ENCODE measurements around the gene GRK2. TPM values are rescaled to one million over a fixed set of nuclear protein-coding genes. Genes with fewer than 3 reads are reported as not detected.

GRK2 gene
- total RNA-seq, 2 experiments from 2014 or later = 325 to 341 TPM

DNA sequence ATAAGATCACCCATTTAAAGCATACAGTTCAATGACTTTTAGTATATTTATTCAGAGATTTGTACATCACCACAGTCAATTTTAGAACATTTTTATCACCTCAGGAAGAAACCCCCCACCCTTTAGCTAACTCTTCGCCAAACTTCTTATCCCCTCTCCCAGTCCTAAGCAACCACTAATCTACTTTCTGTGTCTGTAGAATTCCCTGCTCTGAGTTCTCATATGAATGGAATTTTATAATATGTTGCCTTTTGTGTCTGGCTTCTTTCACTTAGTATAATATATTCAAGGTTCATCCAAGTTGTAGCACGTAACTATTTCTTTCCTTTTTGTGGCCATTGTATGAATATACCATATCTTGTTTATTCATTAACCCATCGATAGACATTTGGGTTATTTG lies 26.4 kb downstream of the GRK2 start:
- Mint-ChIP-seq H3K27me3 (no peaks in the 10 kb centered on the region), H3K36me3 (peaks cover 55% of the 10 kb centered on the region), H3K4me3 (peak overlapping the region; percentile 29), H3K27ac (peak overlapping the region; percentile 26), H3K4me1 (peaks cover 30% of the 10 kb centered on the region), H3K9me3 (peaks cover 7% of the 10 kb centered on the region)
- POLR2A ChIA-PET = interaction anchor here (0.6 to 1.7 kb wide), 4 partner anchors 10 to 1641 kb away, joined by 3 to 8 read pairs (median 6); partner anchors contain the start of gene SSH3
- DNase-seq = no peak
- no peak for ATAC-seq (ENCODE audit: low read depth)

DNA sequence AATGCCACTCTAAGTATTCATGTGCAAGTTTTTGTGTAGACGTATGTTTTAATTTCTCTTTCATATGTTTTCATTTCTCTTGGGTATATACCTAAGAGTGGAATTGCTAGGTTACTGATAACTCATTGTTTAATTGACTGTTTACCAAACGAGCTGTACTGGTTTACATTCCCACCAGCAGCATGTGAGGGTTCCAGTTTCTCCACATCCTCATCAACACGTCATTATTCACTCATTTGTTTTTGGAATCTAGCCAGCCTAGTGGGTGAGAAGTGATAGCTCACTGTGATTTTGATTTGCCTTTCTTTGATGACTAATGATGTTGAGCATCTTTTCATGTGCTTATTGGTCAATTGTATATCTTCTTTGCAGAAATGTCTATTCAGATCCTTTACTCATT lies 26.8 kb downstream of the GRK2 start:
- Mint-ChIP-seq H3K27ac (no peak overlapping the region), H3K4me1 (peaks cover 27% of the 10 kb centered on the region), H3K27me3 (no peaks in the 10 kb centered on the region), H3K36me3 (peaks cover 59% of the 10 kb centered on the region), H3K4me3 (peak overlapping the region; percentile 29), H3K9me3 (peaks cover 7% of the 10 kb centered on the region)
- ATAC-seq (ENCODE audit: low read depth) (no peak), DNase-seq (no peak)
- POLR2A ChIA-PET = interaction anchor here (0.6 to 1.7 kb wide), 6 partner anchors 10 to 1641 kb away, joined by 3 to 8 read pairs (median 4); partner anchors contain the start of gene SSH3

DNA sequence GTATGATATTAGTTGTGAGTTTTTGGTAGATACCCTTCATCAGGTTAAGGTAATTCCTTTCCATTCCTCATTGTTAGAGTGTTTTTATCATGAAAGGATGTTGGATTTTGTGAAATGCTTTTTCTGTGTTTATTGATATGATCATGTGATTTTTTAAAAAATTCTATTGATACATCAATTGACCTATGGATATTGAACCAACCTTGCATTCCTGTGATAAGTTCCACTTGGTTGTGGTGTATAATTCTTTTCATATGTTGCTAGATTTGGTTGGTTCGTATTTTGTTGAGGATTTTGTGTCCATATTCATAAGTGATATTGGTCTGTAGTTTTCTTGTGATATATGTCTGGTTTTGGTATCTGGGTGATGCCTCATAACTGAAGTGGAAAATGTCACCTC lies 29.6 kb downstream of the GRK2 start:
- H3K4me3 Mint-ChIP-seq = no peak overlapping the region
- H3K9me3 Mint-ChIP-seq = peaks cover 7% of the 10 kb centered on the region
- no peak overlapping the region for H3K27ac Mint-ChIP-seq
- peaks cover 64% of the 10 kb centered on the region for H3K36me3 Mint-ChIP-seq
- H3K27me3 Mint-ChIP-seq = no peaks in the 10 kb centered on the region
- peaks cover 27% of the 10 kb centered on the region for H3K4me1 Mint-ChIP-seq
- ATAC-seq (ENCODE audit: low read depth) = no peak
- POLR2A ChIA-PET = no interaction called here
- no peak for DNase-seq

DNA sequence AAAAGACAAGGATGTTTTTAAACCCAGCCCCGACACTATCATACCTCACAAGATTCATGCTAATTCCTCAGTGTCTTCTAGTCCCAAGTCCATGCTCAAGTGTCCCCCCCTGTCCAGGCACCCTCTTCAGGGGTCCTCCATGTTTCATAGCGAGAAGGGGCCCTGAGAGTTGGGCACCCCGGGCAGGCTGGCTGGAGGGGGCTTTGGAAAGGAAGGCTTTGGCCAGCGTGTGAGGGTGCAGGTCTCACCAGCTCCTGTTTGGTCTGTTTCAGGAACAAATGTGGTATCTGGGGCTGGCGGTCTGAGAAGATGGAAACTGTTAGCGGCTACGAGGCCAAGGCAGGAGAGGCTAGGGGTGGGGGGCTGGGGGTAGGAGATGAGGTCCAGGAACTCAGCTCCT lies 32.5 kb downstream of the GRK2 start:
- DNase-seq (no peak), ATAC-seq (ENCODE audit: low read depth) (no peak)
- peaks cover 13% of the 10 kb centered on the region for H3K4me1 Mint-ChIP-seq
- no peaks in the 10 kb centered on the region for H3K27me3 Mint-ChIP-seq
- no peak overlapping the region for H3K27ac Mint-ChIP-seq
- peaks cover 51% of the 10 kb centered on the region for H3K36me3 Mint-ChIP-seq
- H3K4me3 Mint-ChIP-seq = no peak overlapping the region
- POLR2A ChIA-PET = interaction anchor here (0.7 to 1.5 kb wide), 4 partner anchors 9 to 146 kb away, joined by 3 to 6 read pairs (median 4); partner anchors contain the start of gene ANKRD13D
- peaks cover 7% of the 10 kb centered on the region for H3K9me3 Mint-ChIP-seq

DNA sequence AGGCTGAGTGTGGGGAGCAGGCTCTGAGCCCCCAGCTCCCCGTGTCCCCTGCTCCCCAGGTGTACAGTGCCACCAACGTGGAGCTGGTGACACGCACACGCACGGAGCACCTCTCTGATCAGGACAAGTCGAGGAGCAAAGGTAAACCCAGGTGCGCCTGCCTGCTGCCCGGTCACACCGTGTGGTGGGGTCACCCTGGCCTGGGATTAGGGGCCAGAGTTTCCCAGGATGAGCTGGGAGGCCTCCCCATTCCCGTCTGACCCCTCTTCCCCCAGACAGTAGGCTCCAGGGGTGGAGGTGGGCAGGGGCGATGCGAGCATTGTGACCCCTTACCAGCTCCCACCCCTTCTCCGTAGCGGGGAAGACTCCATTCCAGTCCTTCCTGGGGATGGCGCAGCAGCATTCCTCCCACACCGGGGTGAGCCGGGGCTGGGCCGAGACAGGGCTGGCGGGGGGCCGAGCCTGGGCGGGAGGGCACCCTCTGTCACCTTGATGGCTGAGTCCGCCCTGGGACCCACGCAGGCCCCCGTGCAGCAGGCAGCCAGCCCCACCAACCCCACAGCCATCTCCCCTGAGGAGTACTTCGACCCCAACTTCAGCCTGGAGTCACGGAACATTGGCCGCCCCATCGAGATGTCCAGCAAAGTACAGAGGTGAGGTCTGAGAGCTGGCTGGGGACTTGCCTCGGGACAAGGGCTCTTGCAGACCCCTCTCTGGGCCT lies 33.4 kb downstream of the GRK2 start:
- Mint-ChIP-seq H3K4me1 (peaks cover 10% of the 10 kb centered on the region), H3K9me3 (peaks cover 7% of the 10 kb centered on the region), H3K27ac (no peak overlapping the region), H3K36me3 (peaks cover 43% of the 10 kb centered on the region), H3K4me3 (no peak overlapping the region), H3K27me3 (no peaks in the 10 kb centered on the region)
- DNase-seq = no peak
- POLR2A ChIA-PET = interaction anchor here (1.0 to 1.7 kb wide), 4 partner anchors 10 to 146 kb away, joined by 3 to 6 read pairs (median 4); partner anchors contain the start of gene ANKRD13D
- ATAC-seq (ENCODE audit: low read depth) = no peak

DNA sequence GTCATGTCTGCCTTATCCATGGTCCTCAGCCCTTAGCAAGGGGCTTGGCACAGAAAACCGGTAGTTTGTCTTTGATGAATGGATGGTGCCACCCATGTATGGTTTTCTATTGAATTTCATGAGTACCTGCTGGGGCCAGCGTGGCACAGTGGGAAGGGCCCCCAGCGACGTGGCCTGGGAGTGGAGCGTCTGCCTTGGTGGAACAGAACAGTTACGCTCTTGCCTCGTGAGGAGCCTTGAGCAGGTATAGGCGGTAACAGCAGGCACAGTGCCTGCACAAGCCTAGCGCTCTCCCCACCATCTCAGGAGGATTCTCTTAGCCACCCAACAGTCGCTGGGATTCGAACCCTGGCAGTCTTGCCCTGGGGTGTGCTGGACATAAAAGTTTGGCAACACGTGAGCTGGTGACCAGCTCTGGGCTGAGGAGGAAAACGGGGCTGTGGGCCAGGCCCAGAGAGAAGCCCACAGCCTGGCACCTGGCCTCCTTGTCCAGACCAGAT lies 34.0 kb downstream of the GRK2 start:
- no peaks in the 10 kb centered on the region for H3K27me3 Mint-ChIP-seq
- DNase-seq (no peak), ATAC-seq (ENCODE audit: low read depth) (no peak)
- H3K9me3 Mint-ChIP-seq = peaks cover 7% of the 10 kb centered on the region
- POLR2A ChIA-PET = interaction anchor here (1.2 to 5.6 kb wide), 3 partner anchors 11 to 17 kb away, joined by 3 to 66 read pairs (median 5); partner anchors contain the start of gene ANKRD13D
- H3K4me1 Mint-ChIP-seq = peaks cover 14% of the 10 kb centered on the region
- H3K27ac Mint-ChIP-seq = no peak overlapping the region
- peaks cover 36% of the 10 kb centered on the region for H3K36me3 Mint-ChIP-seq
- no peak overlapping the region for H3K4me3 Mint-ChIP-seq

DNA sequence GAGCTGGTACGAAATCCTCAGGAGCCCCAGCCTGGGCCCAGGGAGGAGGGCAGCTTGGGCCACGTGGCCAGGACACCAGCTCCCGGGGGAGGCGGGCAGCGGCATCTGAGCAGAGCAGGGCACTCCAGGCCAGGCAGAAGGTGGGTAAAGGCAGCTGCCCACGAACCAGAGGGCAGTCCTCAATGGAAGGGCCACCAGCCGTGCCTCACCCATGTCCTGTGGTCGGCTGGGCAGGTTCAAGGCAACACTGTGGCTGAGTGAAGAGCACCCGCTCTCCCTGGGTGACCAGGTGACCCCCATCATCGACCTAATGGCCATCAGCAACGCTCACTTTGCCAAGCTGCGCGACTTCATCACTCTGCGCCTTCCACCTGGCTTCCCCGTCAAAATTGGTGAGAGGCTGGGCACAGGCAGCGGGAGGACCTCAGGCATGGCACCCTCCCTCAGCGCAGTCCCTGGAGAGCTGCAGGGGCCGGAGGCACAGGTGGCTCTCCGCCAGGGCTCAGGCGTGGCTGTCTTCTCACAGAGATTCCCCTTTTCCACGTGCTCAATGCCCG lies 34.6 kb downstream of the GRK2 start:
- DNase-seq = no peak
- Mint-ChIP-seq H3K4me3 (no peak overlapping the region), H3K9me3 (peaks cover 7% of the 10 kb centered on the region), H3K4me1 (peaks cover 14% of the 10 kb centered on the region), H3K36me3 (peaks cover 31% of the 10 kb centered on the region), H3K27me3 (no peaks in the 10 kb centered on the region), H3K27ac (no peak overlapping the region)
- POLR2A ChIA-PET = interaction anchor here (1.1 to 5.6 kb wide), 4 partner anchors 12 to 23 kb away, joined by 3 to 66 read pairs (median 6); partner anchors contain the start of gene ANKRD13D
- ATAC-seq (ENCODE audit: low read depth) = no peak

DNA sequence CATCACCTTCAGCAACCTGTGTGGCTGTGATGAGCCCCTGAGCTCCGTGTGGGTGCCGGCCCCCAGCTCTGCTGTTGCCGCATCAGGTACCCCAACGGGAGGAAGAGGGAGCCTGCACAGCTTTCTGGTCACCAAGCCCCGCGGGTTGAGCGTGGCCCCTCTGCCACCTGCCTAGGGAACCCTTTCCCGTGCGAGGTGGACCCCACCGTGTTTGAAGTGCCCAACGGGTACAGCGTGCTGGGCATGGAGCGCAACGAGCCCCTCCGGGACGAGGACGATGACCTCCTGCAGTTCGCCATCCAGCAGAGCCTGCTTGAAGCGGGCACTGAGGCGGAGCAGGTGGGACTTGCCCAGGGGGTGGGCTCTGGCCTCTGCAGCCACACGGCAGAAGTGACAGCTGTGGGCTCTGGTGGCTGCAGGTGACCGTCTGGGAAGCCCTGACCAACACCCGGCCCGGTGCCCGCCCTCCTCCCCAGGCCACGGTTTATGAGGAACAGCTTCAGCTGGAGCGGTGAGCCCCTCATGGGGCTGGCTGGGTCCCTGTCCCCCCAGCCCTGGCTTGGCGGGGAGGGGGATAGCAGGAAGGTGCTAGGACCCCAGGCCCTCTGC lies 35.1 kb downstream of the GRK2 start:
- Mint-ChIP-seq H3K36me3 (peaks cover 25% of the 10 kb centered on the region), H3K27me3 (no peaks in the 10 kb centered on the region), H3K4me3 (no peak overlapping the region), H3K27ac (no peak overlapping the region), H3K9me3 (peaks cover 2% of the 10 kb centered on the region), H3K4me1 (peaks cover 11% of the 10 kb centered on the region)
- POLR2A ChIA-PET = interaction anchor here (0.6 to 5.6 kb wide), 6 partner anchors 12 to 1798 kb away, joined by 3 to 66 read pairs (median 6); partner anchors contain the start of genes ANKRD13D and GRK2
- ATAC-seq (ENCODE audit: low read depth) (no peak), DNase-seq (peak; percentile 35)

DNA sequence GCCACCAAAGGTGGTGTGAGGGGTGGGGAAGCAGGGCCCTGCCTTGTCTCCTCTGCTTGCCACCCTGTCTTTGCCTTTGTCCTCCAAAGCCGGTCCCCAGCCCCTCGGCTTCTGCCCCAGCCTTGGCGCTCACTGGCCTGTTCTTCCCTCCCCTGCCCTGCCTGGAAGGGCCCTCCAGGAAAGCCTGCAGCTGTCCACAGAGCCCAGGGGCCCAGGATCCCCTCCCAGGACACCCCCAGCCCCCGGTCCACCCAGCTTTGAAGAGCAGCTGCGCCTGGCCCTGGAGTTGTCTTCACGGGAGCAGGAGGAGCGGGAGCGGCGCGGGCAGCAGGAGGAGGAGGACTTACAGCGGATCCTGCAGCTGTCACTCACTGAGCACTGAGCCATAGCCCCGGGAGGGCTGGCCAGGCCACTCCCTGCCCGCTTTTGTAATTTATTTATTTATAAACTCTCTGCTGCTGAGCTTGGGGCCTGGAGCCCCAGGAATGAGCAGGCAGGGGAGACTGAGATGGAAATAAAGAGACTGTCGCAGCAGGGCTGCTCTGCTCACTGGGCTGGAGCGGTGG lies 35.8 kb downstream of the GRK2 start:
- H3K4me3 Mint-ChIP-seq = peak overlapping the region; percentile 60

DNA sequence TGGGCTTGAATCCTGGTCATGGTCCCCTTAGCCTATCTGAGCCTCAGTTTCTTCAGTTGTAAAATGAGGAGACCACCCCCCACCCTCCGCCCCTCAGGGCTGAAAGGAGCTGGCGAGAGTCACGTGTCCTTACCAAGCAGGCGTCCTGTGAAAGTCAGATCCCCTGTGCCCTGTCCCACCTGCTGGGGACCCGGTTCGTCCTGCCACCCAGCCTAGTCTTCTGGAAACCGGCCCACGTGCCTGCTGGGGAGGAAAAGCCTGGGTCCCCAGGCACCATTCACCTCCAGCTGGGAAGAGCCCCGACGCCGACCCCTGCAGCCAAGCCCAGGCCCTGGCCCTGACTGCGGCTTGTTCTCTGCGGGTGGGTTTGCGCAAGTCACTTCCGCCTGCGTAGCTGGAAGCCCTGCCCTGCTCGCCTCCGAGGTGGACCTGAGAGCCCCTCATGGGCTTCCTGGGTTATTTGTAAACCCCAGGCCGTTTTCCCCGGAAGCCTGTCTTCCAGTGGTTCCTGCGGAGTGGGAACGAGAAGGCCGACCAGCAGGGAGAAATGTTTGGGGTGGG lies 36.4 kb downstream of the GRK2 start:
- ATAC-seq (ENCODE audit: low read depth) = peak; percentile 31
- Mint-ChIP-seq H3K36me3 (peaks cover 15% of the 10 kb centered on the region), H3K27me3 (no peaks in the 10 kb centered on the region), H3K27ac (peak overlapping the region; percentile 75), H3K9me3 (no peaks in the 10 kb centered on the region), H3K4me1 (peaks cover 10% of the 10 kb centered on the region), H3K4me3 (peak overlapping the region; percentile 60)
- DNase-seq = peak; percentile 32
- POLR2A ChIA-PET = interaction anchor here (0.8 to 5.6 kb wide), 14 partner anchors 10 to 63 kb away, joined by 3 to 66 read pairs (median 8); partner anchors contain the start of genes ANKRD13D, GRK2 and POLD4

More for the DNA sequence above, 35.8 kb downstream of the GRK2 start:
- peak; percentile 36 for DNase-seq
- POLR2A ChIA-PET = interaction anchor here (0.6 to 5.6 kb wide), 11 partner anchors 9 to 1798 kb away, joined by 4 to 66 read pairs (median 8); partner anchors contain the start of genes ANKRD13D, GRK2 and POLD4
- H3K27ac Mint-ChIP-seq = peak overlapping the region; percentile 75
- ATAC-seq (ENCODE audit: low read depth) = no peak
- H3K36me3 Mint-ChIP-seq = peaks cover 19% of the 10 kb centered on the region
- H3K4me1 Mint-ChIP-seq = peaks cover 10% of the 10 kb centered on the region
- no peaks in the 10 kb centered on the region for H3K27me3 Mint-ChIP-seq
- no peaks in the 10 kb centered on the region for H3K9me3 Mint-ChIP-seq

DNA sequence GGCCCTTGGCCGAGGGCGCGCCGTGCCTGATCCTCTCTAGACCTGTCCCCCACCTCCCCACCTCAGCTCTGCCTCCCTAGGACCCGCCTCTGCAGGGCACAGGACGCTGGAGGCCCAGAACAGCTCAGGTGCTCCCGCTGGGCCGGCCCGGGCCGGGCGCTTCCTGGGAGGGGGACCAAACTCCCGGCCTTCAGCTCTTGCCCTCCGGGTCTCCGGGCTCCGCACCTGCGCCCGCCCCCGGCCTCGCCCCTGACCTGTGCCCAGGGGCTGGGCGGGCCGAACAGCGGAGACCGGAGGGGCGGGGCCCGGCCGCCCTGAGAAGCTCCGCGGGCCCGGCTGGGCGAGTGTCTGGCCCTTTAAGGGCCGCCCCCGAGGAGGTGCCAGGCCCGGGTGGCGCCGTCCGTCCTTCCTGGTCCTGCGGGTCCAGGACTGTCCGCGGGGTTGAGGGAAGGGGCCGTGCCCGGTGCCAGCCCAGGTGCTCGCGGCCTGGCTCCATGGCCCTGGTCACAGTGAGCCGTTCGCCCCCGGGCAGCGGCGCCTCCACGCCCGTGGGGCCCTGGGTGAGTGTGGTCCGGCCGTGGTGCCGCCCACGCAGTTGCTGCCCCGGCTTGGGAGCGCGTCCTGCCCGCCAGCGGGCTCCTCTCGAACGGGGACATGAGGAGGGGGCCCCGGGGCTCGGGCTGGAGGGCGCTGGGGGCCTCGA lies 37.0 kb downstream of the GRK2 start, which contains the start of gene SSH3:
Gene SSH3 (plus strand): TSS at position 399 of the 703 bp plus-strand sequence. CDS start 96 bp downstream, at position 495.
- Mint-ChIP-seq H3K27me3 (no peaks in the 10 kb centered on the region), H3K36me3 (peaks cover 9% of the 10 kb centered on the region), H3K4me1 (peaks cover 8% of the 10 kb centered on the region), H3K9me3 (no peaks in the 10 kb centered on the region), H3K4me3 (peak within 1 kb of the TSS; percentile 68), H3K27ac (peak within 1 kb of the TSS; percentile 75)
- DNase-seq = peak; percentile 76
- peak; percentile 79 for ATAC-seq (ENCODE audit: low read depth)
- POLR2A ChIA-PET = interaction anchor here (0.7 to 5.6 kb wide), 15 partner anchors 10 to 63 kb away, joined by 3 to 66 read pairs (median 7); partner anchors contain the start of genes ANKRD13D, GRK2 and POLD4

Data from activated naive CD8-positive, alpha-beta T cell treated with anti-CD3 and anti-CD28 coated beads, Interleukin-2, amount 10 ng/mL, durations not matched to agents 7 days and 5 days (primary cell).